GM19043 (cell line): ENCODE results near the gene ALS2.
A peak's percentile ranks its signal among the peaks of the same experiment; 100 is the strongest.

Experiments
- ATAC-seq: cut with Tn5 transposase; IDR thresholded peaks from one replicate; pipeline ENCODE4 v1.9.1; 2021; ENCODE audit warnings: low read depth; ENCODE audit not compliant: unreplicated experiment

Gene ALS2

DNA sequence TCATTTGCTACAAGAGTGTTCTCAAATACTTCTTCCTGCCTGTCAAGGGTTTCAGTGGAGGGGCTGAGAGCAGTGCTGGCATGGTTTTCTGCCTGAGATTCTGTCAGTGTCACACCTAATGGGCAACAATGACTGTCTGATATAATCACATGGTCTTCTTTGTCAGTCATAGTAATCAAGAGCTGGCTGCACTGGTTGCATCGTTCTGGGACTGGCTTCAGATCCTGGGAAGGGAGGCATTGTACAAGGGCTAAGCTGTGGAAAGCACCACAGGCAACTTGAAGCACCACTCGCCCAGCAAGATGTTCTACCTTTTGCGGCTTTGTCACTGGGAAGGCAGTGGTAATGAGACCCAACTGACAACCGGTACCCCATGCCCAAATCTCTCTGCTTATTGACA lies 19.6 kb downstream of the ALS2 start:
- ATAC-seq = no peak

DNA sequence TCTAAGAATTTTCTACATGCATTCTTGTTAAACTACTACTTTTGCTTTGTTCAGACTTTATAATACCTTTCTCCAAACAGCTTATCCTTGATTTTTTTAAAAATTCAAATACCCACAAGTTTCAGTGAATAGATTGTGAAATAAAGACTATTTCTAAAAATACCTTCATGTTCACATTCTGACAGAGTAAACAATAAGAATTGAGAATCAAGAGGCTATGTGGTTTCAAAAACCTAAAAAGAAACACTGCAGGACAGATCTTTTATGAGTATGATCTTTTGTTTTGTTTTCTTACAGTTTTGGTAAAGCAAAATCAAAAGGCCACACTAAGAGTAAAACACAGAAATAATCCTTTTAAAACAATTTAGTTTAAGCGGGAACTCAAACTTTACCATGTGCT lies 21.2 kb downstream of the ALS2 start:
- ATAC-seq = peak; percentile 47

DNA sequence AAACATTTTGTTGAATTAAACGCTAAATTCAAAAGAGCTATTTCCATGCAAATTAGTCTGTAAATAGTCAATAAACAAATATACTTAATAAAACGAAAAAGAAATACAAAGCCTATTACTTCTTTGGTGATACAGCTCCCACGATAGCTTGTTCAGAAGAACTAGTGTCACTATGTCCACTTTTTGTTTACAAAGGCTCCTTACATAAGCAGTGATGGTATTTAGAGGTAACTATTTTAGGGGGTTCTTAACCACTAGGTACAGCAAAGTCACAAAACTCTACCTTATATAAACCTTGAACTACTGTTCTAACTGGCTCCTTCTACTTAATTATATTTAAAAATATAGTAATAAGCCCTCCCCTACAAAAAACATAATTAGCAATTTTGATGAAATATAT lies 21.9 kb downstream of the ALS2 start:
- no peak for ATAC-seq

DNA sequence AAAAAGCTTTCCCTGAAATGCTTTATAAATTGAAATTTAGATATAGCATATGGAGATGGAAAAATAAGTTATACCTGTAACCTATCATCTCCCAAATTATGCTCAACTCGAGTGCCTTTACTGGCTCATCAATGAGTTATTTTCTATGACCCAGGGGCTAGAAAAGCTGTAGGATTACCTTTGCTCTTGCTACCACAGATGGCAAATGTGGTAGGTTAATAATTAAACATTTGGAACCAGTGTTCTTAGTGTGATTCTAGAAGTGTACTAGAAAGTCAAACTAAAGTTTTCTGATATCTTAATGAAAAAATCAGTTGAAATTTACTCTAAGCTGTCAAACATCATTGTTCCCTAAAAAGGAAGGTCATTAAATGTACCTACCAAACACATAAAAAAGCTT lies 22.5 kb downstream of the ALS2 start:
- peak; percentile 61 for ATAC-seq

DNA sequence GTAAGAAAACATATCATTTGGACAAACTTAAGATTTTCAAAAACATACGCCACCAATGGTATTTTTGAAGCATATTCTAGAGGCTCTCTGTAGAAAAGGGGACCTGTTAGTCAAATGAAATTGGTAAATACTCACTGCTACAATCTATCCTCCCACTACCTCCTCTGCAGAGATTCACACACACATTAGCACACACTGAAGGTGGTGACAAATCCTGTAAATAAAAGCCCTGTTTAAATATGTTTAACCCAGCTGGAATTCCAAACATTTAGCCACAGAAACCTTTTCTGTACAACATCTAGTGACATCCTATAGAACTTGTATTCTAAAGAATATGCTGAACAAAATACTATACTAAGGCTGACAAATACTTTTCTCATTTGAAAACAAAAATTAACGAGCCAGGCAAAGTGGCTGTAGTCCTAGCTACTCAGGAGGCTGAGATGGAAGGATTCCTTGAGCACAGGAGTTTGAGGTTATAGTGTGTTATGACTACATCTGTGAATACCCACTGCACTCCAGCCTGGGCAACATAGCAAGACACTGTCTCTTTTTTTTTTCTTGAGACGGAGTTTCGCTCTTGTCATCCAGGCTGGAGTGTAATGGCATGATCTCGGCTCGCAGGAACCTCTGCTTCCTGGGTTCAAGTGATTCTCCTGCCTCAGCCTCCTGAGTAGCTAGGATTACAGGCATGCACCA lies 25.9 kb downstream of the ALS2 start:
- ATAC-seq = no peak

DNA sequence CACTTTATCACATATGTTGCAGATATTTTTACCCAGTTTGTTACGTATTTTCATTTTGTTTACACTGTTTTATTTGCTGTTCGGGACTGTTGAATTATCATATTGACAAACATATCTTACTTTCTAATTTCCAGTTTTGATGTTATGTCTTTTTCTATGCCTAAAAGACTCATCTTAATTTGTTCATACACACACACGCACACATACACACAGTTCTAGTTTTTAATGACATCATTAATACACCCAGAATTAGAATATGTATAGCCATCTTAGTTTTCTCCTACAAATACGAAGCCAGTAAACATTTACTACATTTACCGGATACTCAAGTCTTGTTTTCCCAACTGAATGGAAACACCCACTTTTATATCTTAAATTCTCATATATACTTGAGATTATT lies 29.2 kb downstream of the ALS2 start:
- ATAC-seq = no peak

DNA sequence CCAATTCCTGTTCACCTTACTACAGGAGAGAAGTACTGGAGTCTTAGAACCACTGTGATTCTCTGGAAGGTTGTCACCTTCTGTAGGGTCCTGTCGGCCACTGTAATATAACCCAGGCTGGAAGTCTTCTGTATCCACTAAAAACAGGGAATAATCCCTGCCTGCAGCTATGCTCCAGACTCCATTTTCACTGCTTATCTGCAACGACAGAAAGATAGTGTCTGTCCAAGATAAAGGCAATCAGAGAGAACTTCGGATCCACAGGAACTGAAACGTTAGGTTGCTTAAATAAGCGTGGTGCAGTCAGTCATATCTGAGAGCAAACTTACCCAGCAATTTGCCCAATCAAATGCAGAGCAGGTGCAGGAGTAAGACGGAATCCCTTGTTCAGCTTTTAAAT lies 34.2 kb downstream of the ALS2 start:
- no peak for ATAC-seq

DNA sequence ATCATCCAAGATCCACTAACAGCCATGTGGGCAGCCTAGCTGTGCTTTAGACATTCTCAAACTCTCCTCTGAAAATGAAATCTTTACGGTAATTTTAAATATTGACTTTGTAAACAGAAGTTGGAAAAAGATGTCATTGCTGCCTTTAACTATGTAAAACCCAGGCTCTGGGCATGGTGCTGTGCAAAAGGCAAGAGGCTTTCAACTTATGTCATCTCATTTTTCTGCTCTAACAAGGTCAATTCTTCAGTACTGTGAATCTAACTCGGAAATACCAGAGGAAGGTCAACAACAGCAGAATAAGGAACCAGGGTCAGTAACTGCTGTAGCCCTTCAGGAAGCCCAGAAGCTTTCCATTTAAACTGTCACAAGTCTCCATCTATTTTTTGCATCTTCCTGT lies 45.2 kb downstream of the ALS2 start:
- no peak for ATAC-seq

DNA sequence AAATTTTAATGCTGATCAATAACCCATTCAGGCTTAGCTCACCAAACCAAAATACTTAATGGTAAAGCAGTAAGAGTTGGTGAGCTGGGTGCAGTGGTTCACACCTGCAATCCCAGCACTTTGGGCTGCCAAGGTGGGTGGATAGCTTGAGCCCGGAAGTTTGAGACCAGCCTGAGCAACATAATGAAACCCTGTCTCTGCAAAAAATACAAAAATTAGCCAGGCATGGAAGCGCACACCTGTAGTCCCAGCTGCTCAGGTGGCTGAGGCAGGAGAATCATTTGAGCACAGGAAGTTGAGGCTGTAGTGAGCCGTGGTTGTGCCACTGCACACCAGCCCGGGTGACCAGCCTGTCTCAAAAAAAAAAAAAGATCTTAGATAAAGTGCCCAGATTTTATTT lies 46.6 kb downstream of the ALS2 start:
- ATAC-seq = no peak

DNA sequence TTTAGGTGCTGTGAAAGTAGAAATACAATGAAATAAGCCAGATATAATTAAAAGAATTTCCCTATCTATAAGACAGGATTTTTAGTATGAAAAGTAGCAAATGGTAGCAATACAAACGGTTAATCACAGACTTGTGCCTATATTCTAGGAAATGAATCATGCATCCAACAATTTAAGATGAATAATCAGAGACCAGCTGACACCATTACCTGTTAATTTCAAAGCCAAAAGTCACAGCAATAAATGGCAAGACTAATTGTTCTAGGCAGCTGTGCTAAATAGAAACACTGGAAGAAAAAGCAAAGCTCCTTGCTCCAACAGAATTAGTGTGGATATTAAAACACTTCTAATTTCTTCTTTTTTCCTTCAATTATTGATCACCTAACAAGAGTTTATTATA lies 47.2 kb downstream of the ALS2 start:
- no peak for ATAC-seq

DNA sequence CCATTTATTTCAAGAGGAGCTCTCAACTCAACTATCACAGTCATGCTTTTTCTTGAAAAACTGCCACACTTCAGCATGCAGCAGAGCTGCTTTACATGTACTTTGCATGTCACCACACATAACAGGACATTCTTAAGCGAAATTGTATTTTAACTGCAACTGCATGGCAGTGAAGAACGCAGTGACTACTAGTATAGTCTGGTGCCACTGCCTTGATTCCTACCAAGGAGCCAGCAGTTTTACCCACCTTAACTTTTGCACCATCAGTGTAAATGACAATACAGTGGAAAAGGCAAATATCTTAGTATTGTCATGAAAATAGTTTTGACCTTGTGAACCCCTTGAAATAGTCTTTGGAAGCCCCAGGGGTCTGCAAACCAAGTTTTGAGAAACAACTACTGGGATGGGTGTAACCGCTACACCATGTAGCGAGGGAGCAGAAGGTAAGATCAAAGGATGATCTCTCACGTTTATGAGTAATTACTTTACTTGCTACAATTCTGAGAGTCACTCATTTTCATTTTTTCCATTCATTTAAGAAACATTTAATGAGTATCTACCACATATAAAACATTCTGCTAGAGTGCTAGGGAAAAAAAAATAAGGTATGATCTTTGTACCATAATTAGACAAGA lies 50.0 kb downstream of the ALS2 start:
- no peak for ATAC-seq

DNA sequence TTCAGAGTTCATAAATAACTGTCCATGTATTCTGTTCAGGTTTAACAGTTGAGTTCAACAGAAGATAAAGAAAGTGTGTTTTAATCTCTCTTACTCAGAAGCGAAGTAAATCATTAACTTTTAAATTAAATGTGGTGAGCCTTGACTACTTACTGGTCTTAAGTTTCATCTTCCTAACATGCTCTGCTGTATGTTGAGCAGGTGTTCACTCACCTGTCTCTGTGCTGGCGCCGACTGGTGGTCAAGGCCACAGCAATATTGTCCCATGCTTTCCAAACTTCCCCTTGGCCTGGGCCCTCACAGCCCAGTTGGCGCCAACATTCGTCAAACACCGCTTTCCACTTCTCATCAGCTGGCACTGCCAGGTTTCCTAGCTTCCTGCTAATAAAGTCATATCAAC lies 65.3 kb downstream of the ALS2 start:
- no peak for ATAC-seq

DNA sequence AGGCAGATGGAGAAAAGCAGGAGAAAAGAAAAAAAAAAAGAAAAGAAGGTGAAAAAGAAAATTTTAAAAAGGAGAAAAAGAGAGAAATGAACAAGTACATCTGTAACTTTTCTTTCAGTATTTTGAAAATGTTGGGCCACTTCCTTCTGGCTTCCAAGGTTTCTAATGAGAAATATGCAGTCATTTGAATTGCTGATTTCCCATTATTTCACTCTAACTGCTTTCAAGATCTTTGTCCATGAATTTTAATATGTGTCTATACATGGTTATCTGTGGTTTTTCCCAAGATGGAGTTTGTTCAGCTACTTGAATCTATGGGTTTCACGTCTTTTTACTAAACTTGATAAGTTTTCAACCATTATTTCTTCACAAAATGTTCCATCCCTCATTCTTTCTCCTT lies 68.0 kb downstream of the ALS2 start:
- ATAC-seq = no peak

DNA sequence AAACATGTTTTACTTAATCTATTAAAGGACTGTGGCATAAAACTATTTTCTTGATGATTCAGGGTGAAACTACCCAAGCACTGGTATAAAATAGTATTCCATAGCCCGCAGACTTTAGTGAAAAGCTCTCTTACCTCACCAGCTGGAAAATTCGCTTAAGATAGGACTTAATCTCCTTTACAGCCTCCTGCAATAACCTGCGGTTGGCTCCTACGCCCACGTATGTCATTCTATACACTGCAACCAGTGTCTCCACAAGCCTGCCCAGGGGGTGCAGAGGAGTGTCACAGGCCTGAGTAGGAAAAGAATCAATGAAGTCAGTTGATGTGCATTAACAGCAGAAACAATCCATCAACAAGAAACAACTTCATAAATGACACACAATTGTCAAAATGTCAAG lies 71.0 kb downstream of the ALS2 start:
- ATAC-seq = no peak

DNA sequence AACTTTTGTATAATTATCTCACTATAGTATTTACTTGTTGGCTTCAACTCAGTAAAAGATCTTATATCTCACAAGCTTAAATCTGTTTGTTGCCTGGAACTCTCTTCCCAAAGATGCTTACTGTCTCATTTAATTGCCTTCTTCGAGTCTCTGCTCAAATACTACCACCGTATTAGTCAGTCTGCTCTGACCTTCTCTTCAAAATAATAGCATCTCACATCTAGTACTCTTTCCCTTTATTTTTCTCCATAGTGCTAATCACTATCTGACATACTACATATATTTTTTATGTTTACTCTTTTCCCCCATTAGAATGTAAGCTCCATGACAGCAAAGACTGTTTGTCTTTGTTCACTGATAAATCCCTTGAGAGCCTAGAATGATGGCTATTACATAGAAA lies 71.7 kb downstream of the ALS2 start:
- no peak for ATAC-seq

DNA sequence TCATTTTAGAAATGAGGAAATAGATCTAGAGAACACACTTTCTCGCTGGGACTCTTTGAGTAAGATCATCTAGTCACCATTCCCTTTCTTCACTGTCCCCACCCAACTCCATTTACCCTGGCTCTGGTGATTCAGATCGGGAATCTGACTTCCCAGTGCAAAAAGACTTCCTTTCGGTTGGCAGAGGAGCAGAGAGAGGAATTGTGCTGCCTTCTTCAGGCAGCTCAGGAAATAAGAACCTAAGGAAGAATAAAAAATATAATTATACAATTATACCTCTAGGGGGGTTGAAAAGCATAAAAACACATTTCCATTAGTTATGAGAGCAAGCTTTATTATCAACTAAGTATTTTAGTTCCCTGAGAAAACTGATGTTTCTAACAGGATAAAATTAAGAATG lies 73.0 kb downstream of the ALS2 start:
- no peak for ATAC-seq

DNA sequence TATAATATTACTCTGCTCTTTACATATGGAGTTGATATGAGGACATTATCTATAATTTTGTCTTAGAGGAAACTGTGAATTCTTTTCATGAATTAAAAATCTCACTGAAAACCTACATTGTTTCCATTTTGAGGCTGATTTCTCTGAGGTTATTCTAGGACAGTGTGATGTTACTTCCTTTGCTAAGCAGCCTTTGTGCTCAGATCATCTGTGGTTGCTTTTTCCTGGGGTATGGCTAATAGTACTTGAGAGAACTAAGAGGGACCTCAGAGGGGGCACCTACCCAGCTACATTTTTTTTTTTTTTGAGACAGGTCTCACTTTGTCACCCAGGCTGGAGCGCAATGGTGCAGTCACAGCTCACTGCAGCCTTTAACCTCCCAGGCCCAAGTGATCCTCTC lies 73.6 kb downstream of the ALS2 start:
- no peak for ATAC-seq

DNA sequence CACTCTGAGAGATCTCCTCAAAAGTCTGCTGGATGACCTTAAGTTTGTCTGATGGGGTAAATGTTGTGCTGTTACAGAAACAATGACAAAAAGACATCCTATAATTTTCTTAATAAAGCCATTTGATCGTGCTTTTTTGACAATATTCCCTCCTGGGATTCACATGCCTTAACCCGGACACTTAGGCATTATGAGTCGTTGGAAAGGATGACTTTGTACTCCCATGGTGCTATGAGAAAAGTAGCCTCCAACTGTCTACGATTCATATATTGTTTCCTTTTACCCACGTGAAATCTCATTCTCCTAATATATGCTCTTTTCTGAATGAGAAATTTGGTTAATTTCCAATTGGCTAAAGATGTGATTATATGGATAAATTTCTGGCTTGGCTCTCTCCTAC lies 76.2 kb downstream of the ALS2 start:
- ATAC-seq = no peak

DNA sequence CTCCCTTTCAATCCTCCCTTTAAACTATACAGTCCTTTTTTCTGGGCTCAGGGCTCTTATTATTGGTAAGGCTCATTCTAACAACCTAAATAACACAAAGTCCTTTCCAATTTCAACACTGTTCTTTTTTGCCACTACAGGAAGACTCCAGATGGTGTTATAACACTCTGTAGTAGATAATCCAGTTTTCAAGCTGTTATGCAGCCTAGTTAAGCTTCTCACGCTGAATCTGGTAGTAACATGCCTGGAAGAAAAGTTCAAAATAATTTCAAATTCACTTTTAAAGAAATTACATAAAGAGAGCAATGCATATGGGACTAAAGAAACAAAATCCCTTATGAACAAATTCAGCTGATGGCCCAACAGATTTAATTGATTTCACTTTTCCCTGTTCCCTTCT lies 79.1 kb downstream of the ALS2 start:
- no peak for ATAC-seq

DNA sequence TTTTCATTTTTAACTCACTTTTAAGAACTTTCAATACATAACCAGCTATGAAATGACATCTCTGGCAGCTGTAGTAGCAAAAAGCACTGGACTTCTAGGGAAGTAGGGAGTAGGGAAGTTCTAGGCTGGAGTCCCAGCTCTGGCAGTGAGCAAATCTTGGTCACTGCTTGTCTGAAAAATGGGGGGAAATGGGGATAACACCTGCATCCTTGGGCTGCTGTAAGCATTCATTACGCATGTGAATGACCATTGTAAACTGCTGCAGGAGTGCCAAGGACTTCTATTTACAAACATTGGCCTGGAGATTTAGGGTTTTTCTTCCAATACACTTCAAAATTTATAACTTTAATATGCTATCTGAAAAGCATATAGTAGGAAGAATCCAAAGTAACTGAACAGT lies 81.3 kb downstream of the ALS2 start:
- ATAC-seq = no peak

DNA sequence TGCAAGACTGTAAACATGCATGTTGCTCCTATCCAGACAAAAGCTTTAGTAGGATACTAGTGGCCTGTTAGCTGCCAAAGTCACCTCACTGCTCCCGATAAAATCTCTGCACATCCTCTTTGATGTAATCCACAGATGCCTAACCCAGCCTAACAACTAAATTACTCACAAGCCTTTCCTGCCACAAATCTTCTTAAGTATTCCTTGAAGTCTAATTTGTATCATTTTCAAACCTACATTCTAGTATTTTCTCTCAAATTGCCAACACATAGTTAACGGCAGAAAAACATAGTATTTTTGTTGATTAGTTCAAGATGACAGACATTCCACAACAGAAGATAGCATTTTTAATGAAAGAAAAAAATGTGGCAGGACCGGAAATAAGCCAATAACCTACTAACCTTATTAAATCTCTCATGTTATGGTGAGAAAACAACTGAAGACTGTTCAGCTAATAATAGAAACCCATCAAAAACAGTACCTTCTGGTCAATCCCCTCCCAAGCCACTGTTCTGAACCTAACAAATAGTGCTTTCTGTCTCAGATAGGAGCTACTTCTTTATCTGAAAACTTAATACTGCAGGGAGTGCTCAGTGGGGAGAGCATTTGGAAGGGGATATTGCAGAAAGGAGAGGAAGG lies 82.0 kb downstream of the ALS2 start, which contains the start of gene MPP4:
Gene MPP4, minus strand, starts transcription at position 57 of the 639 bp plus-strand sequence. CDS start 4,690 bp downstream, outside the sequence.
- no peak for ATAC-seq

DNA sequence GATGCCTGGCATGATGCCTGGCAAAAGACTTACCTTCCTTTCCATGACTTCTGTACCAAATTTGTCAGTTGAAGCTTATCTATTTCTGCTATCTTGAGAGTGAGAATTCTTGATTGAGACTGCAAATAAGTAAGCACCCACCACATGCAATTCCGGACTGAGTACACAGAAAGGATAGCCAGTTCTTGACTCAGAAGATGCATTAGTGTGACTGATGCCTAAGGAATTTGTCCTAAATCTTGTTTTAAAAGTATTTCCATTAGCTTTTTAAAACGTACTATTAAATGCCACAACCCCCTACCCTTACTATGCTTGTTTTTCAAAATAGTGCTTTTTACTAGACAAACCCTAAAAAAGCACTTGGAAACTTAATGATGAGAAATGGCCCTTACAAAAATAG lies 82.8 kb downstream of the ALS2 start:
- ATAC-seq = no peak
